Endothelial cell of umbilical vein (primary cell): ENCODE data around the gene CAMTA1. TPM values are rescaled to one million over a fixed set of nuclear protein-coding genes. Genes with fewer than 3 reads are reported as not detected.

Experiments used
- BruUV-seq: library from RNA; stranded (reverse); fragments of 400-500 nt; replicated peaks from 2 replicates; lab custom pipeline; 2021; lab: Mats Ljungman, UMichigan
- CTCF ChIA-PET: fragments of 300-600, 350-600 bp; sonication (Branson Sonifier 250); formaldehyde crosslinking; loops from one replicate; lab custom pipeline; 2021; ENCODE audit warnings: antibody characterized with exemption, inconsistent platforms; lab: Charles Lee
- POLR2A ChIA-PET: fragments of 300-600, 350-600 bp; sonication (Branson Sonifier 250); formaldehyde crosslinking; loops from one replicate; lab custom pipeline; 2021; ENCODE audit warnings: antibody characterized with exemption, inconsistent platforms; lab: Charles Lee
- DNase-seq: peaks from one replicate; pipeline ENCODE4 v3.0.0-alpha.2; 2011; ENCODE audit warnings: low read depth, low spot score
- FAIRE-seq: peaks from 2 replicates; lab custom pipeline; 2011; peaks lifted over from hg19 to GRCh38; lab: Jason Lieb, UNC
- H2AFZ ChIP-seq: 2 replicates; pipeline ENCODE4 v1.6.0; 2012; ENCODE audit warnings: low read depth, low read length, control low read depth, inconsistent platforms
- H3K27ac ChIP-seq: 2 replicates; pipeline ENCODE4 v1.5.1; 2011; ENCODE audit warnings: low read depth, mild to moderate bottlenecking, control low read depth, low read length, moderate library complexity; ENCODE audit not compliant: insufficient read depth
- H3K27me3 ChIP-seq, 2 experiments: 2 replicates each; pipeline versions ENCODE4 v1.6.0 to v1.6.1; 2011; ENCODE audit warnings: low read length in 2 of 2, mixed read lengths in 1 of 2; ENCODE audit not compliant: control insufficient read depth in 2 of 2, insufficient read depth in 2 of 2
- H3K36me3 ChIP-seq, 2 experiments: 2 replicates in 1 of 2; 3 replicates in 1 of 2; pipeline ENCODE4 v1.5.1; 2011; ENCODE audit warnings: low read length in 2 of 2, mild to moderate bottlenecking in 1 of 2, moderate library complexity in 1 of 2; ENCODE audit not compliant: control insufficient read depth in 2 of 2, insufficient read depth in 2 of 2; ENCODE audit errors: extremely low read depth in 1 of 2
- H3K4me1 ChIP-seq: 3 replicates; pipeline ENCODE4 v1.5.1; 2011; ENCODE audit warnings: mild to moderate bottlenecking, low read length; ENCODE audit not compliant: control insufficient read depth, insufficient read depth; ENCODE audit errors: extremely low read depth
- H3K4me2 ChIP-seq: 2 replicates; pipeline ENCODE4 v1.6.1; 2011; ENCODE audit warnings: low read length, control low read depth, mixed read lengths; ENCODE audit not compliant: insufficient read depth
- H3K4me3 ChIP-seq, 3 experiments: fragments of 200-600 bp in 1 of 3; sonication (generic), shearing (Covaris generic) in 1 of 3; replicated peaks in 1 of 3; 2 replicates each; pipeline ENCODE4 v1.5.1; 2011 to 2016; ENCODE audit warnings: control low read depth in 3 of 3, low read length in 3 of 3, mild to moderate bottlenecking in 2 of 3, inconsistent platforms in 1 of 3, low read depth in 1 of 3, moderate library complexity in 1 of 3; ENCODE audit not compliant: insufficient read depth in 1 of 3
- H3K79me2 ChIP-seq: 2 replicates; pipeline ENCODE4 v1.6.0; 2012; ENCODE audit warnings: low read length, inconsistent platforms; ENCODE audit not compliant: control insufficient read depth, insufficient read depth
- H3K9ac ChIP-seq: replicated peaks from 2 replicates; pipeline ENCODE3; 2011; ENCODE audit warnings: low read length, control low read depth; ENCODE audit not compliant: insufficient read depth; ENCODE audit errors: extremely low read depth
- H3K9me1 ChIP-seq: replicated peaks from 3 replicates; pipeline ENCODE4 v1.6.0; 2011; ENCODE audit warnings: mild to moderate bottlenecking, low read length; ENCODE audit not compliant: control insufficient read depth, insufficient read depth; ENCODE audit errors: extremely low read depth
- H3K9me3 ChIP-seq: replicated peaks from 2 replicates; pipeline ENCODE4 v1.5.1; 2012; ENCODE audit warnings: low read length, inconsistent platforms; ENCODE audit not compliant: control insufficient read depth, insufficient read depth
- H4K20me1 ChIP-seq: replicated peaks from 2 replicates; pipeline ENCODE3; 2011; ENCODE audit warnings: mild to moderate bottlenecking, low read length; ENCODE audit not compliant: control insufficient read depth, insufficient read depth; ENCODE audit errors: extremely low read depth
- CTCF ChIP-seq, 2 donors: IDR thresholded peaks; 1 replicate in 1 of 2; 2 replicates in 1 of 2; pipeline ENCODE4 v1.5.1; 2011; ENCODE audit warnings: low read length in 2 of 2, mild to moderate bottlenecking in 2 of 2, moderate library complexity in 2 of 2, control low read depth in 1 of 2, inconsistent platforms in 1 of 2, low read depth in 1 of 2; ENCODE audit not compliant: insufficient read depth in 1 of 2; ENCODE audit errors: extremely low read depth in 1 of 2
- EZH2 ChIP-seq: IDR thresholded peaks from 2 replicates; pipeline ENCODE4 v1.6.1; 2012; ENCODE audit warnings: borderline replicate concordance, low read depth, mild to moderate bottlenecking, moderate library complexity, low read length, inconsistent platforms; ENCODE audit not compliant: severe bottlenecking
- FOS ChIP-seq: IDR thresholded peaks from 2 replicates; pipeline ENCODE4 v1.6.1; 2011; ENCODE audit warnings: mild to moderate bottlenecking, low read length, moderate library complexity, borderline replicate concordance; ENCODE audit not compliant: insufficient read depth
- GATA2 ChIP-seq: IDR thresholded peaks from 2 replicates; pipeline ENCODE4 v1.7.0; 2011; ENCODE audit warnings: low read depth, mild to moderate bottlenecking, moderate library complexity, mixed read lengths, low read length; ENCODE audit not compliant: insufficient read length, insufficient read depth
- JUN ChIP-seq: IDR thresholded peaks from 2 replicates; pipeline ENCODE4 v1.6.1; 2011; ENCODE audit warnings: borderline replicate concordance, low read depth; ENCODE audit not compliant: insufficient read length, insufficient read depth
- MAX ChIP-seq: IDR thresholded peaks from 2 replicates; pipeline ENCODE4 v1.6.1; 2011; ENCODE audit not compliant: insufficient read depth, insufficient read length
- MYC ChIP-seq: IDR thresholded peaks from one replicate; pipeline ENCODE4 v1.6.1; 2011; ENCODE audit warnings: mild to moderate bottlenecking, low read depth, low read length
- POLR2A ChIP-seq: IDR thresholded peaks from 2 replicates; pipeline ENCODE4 v1.6.1; 2012; ENCODE audit warnings: low read depth, mild to moderate bottlenecking, control low read depth, low read length
- POLR2AphosphoS5 ChIP-seq: IDR thresholded peaks from 2 replicates; pipeline ENCODE4 v1.6.1; 2012; ENCODE audit warnings: low read depth, mild to moderate bottlenecking, control low read depth, low read length, moderate library complexity; ENCODE audit not compliant: insufficient read depth
- dilution Hi-C: fragments of 300-500 bp; cut with MboI; formaldehyde crosslinking; loops from one replicate; pipeline ENCODE4 v1.15.0; 2019; ENCODE audit warnings: low sequenced_read_pairs; ENCODE audit not compliant: extremely low pct_ligation_motif_present
- intact Hi-C: fragments of 100-400 bp; cut with micrococcal nuclease; formaldehyde crosslinking; loops from one replicate; pipeline ENCODE4 v1.10.0; 2022
- polyA plus RNA-seq, 4 experiments: library from polyadenylated mRNA; depleted of rRNA in 3 of 4; stranded (reverse) in 3 of 4; unstranded in 1 of 4; fragments of >200 nt; gene quantifications; 2 replicates each; pipeline versions ENCODE4 v1.2.1 to v1.2.3, GENCODE V29; 2011 to 2012; ENCODE audit warnings: missing spikeins in 1 of 4
- total RNA-seq: library from RNA; stranded (reverse); gene quantifications from 2 replicates; pipeline ENCODE4 v1.2.3, GENCODE V29; 2021

The CAMTA1 gene
- total and polyA plus RNA-seq, 2 donors (not counting 3 experiments of a cell fraction or from before 2014, with no cell fraction given) = 50.8 to 92.7 TPM

GRCh38 chr1:7584643-7585042 lies 799.4 kb downstream of the CAMTA1 start:
- dilution Hi-C loops = no loop called here
- Histone ChIP-seq H3K27me3 (no peaks in the 10 kb centered on the region), H2AFZ (no peak overlapping the region), H4K20me1 (no peaks in the 10 kb centered on the region), H3K9me3 (no peaks in the 10 kb centered on the region), H3K4me3 (no peak overlapping the region), H3K4me1 (no peaks in the 10 kb centered on the region), H3K9ac (no peak overlapping the region), H3K79me2 (no peaks in the 10 kb centered on the region), H3K36me3 (no peaks in the 10 kb centered on the region), H3K27ac (no peak overlapping the region), H3K9me1 (no peaks in the 10 kb centered on the region), H3K4me2 (no peak overlapping the region)
- FAIRE-seq (no peak), DNase-seq (no peak)
- no TSS peak for BruUV-seq
- CTCF ChIA-PET = no interaction called here
- TF ChIP-seq JUN (no peak), GATA2 (no peak), EZH2 (no peak), MYC (no peak), MAX (no peak), POLR2AphosphoS5 (no peak), FOS (no peak), POLR2A (no peak), CTCF (IDR thresholded peaks at IDR 0.05; ENCODE audit: extremely low read depth in 1 of 2, insufficient read depth in 1 of 2, low read depth in 1 of 2, low read length in 2 of 2) (no peak)
- intact Hi-C loops = no loop called here
- POLR2A ChIA-PET = no interaction called here
